GM12878 (cell line): ENCODE measurements around the gene OSGIN1. TPM values are rescaled to one million over a fixed set of nuclear protein-coding genes. Genes with fewer than 3 reads are reported as not detected.

Source experiments
- ATAC-seq: fragments of 200-7000 bp; cut with Tn5 transposase; 3 replicates; pipeline ENCODE4 v1.9.1; 2020; ENCODE audit warnings: mild to moderate bottlenecking, moderate library complexity
- BruUV-seq: library from RNA; stranded (reverse); fragments of 400-500 nt; replicated peaks from 2 replicates; lab custom pipeline; 2021; lab: Mats Ljungman, UMichigan
- CTCF ChIA-PET: fragments of 300-600 bp; sonication (Branson Sonifier 250); formaldehyde crosslinking; extraction: SDS; loops from one replicate; lab custom pipeline; 2021; ENCODE audit warnings: inconsistent platforms; lab: Yijun Ruan, JAX
- POLR2A ChIA-PET: fragments of 350-600 bp; formaldehyde crosslinking; extraction: SDS; loops from one replicate; lab custom pipeline; 2021; ENCODE audit warnings: inconsistent platforms; lab: Charles Lee
- RAD21 ChIA-PET: fragments of 300-600 bp; sonication (Branson Sonifier 250); formaldehyde crosslinking; loops from one replicate; lab custom pipeline; 2023; ENCODE audit warnings: antibody characterized with exemption; ENCODE audit not compliant: unreplicated experiment; lab: Charles Lee
- SMC1A ChIA-PET: fragments of 300-600 bp; sonication (Branson Sonifier 250); formaldehyde crosslinking; loops from one replicate; lab custom pipeline; 2023; ENCODE audit not compliant: unreplicated experiment, uncharacterized antibody; lab: Charles Lee
- DNase-seq: peaks from one replicate; pipeline ENCODE4 v3.0.0-alpha.2; 2011; ENCODE audit warnings: low read depth, low spot score
- FAIRE-seq: peaks from 3 replicates; lab custom pipeline; 2011; peaks lifted over from hg19 to GRCh38; lab: Jason Lieb, UNC
- H2AFZ ChIP-seq: 2 replicates; pipeline ENCODE4 v1.6.0; 2011; ENCODE audit warnings: low read depth, low read length, control low read depth; ENCODE audit not compliant: control insufficient read depth
- H3K27ac ChIP-seq: 2 replicates; pipeline ENCODE4 v1.5.1; 2011; ENCODE audit warnings: control low read depth; ENCODE audit not compliant: control insufficient read depth, insufficient read depth
- H3K27me3 ChIP-seq, 2 experiments: replicated peaks in 1 of 2; 2 replicates each; pipeline versions ENCODE4 v1.6.0 to v1.6.1; 2011; ENCODE audit warnings: low read length in 1 of 2; ENCODE audit not compliant: control insufficient read depth in 2 of 2, insufficient read depth in 2 of 2
- H3K36me3 ChIP-seq, 2 experiments: 2 replicates each; pipeline ENCODE4 v1.5.1; 2011; ENCODE audit warnings: low read length in 1 of 2; ENCODE audit not compliant: control insufficient read depth in 2 of 2, insufficient read depth in 2 of 2
- H3K4me1 ChIP-seq: 2 replicates; pipeline ENCODE4 v1.6.1; 2011; ENCODE audit warnings: mild to moderate bottlenecking, low read length, moderate library complexity, mixed read lengths; ENCODE audit not compliant: control insufficient read depth, insufficient read depth
- H3K4me2 ChIP-seq: 2 replicates; pipeline ENCODE4 v1.6.0; 2011; ENCODE audit warnings: control low read depth; ENCODE audit not compliant: control insufficient read depth, insufficient read depth
- H3K4me3 ChIP-seq: fragments of 200-600 bp; sonication (generic); 2 replicates; pipeline ENCODE4 v1.5.1; 2016
- H3K79me2 ChIP-seq: 2 replicates; pipeline ENCODE4 v1.6.0; 2011; ENCODE audit warnings: low read length; ENCODE audit not compliant: control insufficient read depth, insufficient read depth
- H3K9ac ChIP-seq: 2 replicates; pipeline ENCODE4 v1.8.0; 2011; ENCODE audit warnings: low read length, control low read depth, mixed read lengths; ENCODE audit not compliant: control insufficient read depth, insufficient read depth
- H3K9me3 ChIP-seq: replicated peaks from 3 replicates; pipeline ENCODE4 v1.5.1; 2011; ENCODE audit warnings: mild to moderate bottlenecking, low read length; ENCODE audit not compliant: control insufficient read depth, insufficient read depth
- H4K20me1 ChIP-seq: 2 replicates; pipeline ENCODE4 v1.6.0; 2011; ENCODE audit not compliant: control insufficient read depth, insufficient read depth
- BCL3 ChIP-seq: IDR thresholded peaks from 2 replicates; pipeline ENCODE4 v1.6.1; 2011; ENCODE audit warnings: borderline replicate concordance, low read depth, mild to moderate bottlenecking, moderate library complexity, low read length; ENCODE audit not compliant: insufficient read depth, poor library complexity, severe bottlenecking
- PBX3 ChIP-seq: IDR thresholded peaks from 2 replicates; pipeline ENCODE4 v1.6.1; 2011; ENCODE audit warnings: mild to moderate bottlenecking, low read depth, low read length, moderate library complexity; ENCODE audit not compliant: insufficient replicate concordance
- SIN3A ChIP-seq: IDR thresholded peaks from 2 replicates; pipeline ENCODE4 v1.6.1; 2012; ENCODE audit warnings: low read depth, low read length, improper control_type of control experiment
- ZBTB40 ChIP-seq: fragments of 450-650 bp; IDR thresholded peaks from 2 replicates; pipeline ENCODE4 v1.6.1; 2016; ENCODE audit warnings: mild to moderate bottlenecking, moderate library complexity, borderline replicate concordance
- WGBS: methylation state at CpG from one replicate; pipeline ENCODE4 v1.1.6; 2016; ENCODE audit warnings: low lambda C conversion rate; ENCODE audit not compliant: insufficient replicate concordance, insufficient coverage; ENCODE audit errors: missing lambda C conversion rate; 5-methylcytosine and 5-hydroxymethylcytosine counted together
- in situ Hi-C: fragments of 300-500 bp; cut with MboI; formaldehyde crosslinking; loops from 9 replicates; pipeline ENCODE4 v1.14.3; 2018; ENCODE audit warnings: mixed read lengths
- intact Hi-C: fragments of 100-400 bp; cut with micrococcal nuclease; formaldehyde crosslinking; loops from one replicate; pipeline ENCODE4 v1.14.2; 2022; ENCODE audit not compliant: unreplicated experiment
- polyA plus RNA-seq, 11 experiments: library from polyadenylated mRNA; depleted of rRNA in 4 of 11; unstranded in 6 of 11; stranded (reverse) in 5 of 11; fragments of >200 nt; fragmentation: Nextera tagmentation in 4 of 11; fragmentation: Illumina TruSeq in 1 of 11; extraction: Ambion mirVana in 4 of 11; extraction: Trizol in 1 of 11; gene quantifications; 1 replicate in 1 of 11; 2 replicates in 10 of 11; pipeline versions ENCODE4 v1.2.1 to v1.2.3, GENCODE V29; 2011 to 2016; ENCODE audit warnings: inconsistent platforms in 2 of 11, missing spikeins in 2 of 11, low read depth in 1 of 11
- total RNA-seq, 4 experiments: library from RNA; depleted of rRNA in 3 of 4; stranded (reverse); fragments of >200 nt in 3 of 4; fragmentation: Illumina TruSeq in 1 of 4; extraction: Trizol in 1 of 4; gene quantifications; 2 replicates each; pipeline versions ENCODE4 v1.2.1 to v1.2.3, GENCODE V29; 2013 to 2021

OSGIN1 gene
- total and polyA plus RNA-seq, 10 of the 15 experiments (the other 5 are each of a cell fraction or from before 2014, with no cell fraction given): 0.06 to 0.18 (median 0.13) TPM; not detected in 5

GRCh38 chr16:83917152-83918120, 35.6 kb upstream of the OSGIN1 start:
- Histone ChIP-seq H2AFZ (no peak overlapping the region), H3K9ac (no peak overlapping the region), H3K4me1 (no peaks in the 10 kb centered on the region), H3K27ac (no peak overlapping the region), H3K9me3 (no peaks in the 10 kb centered on the region), H4K20me1 (no peaks in the 10 kb centered on the region), H3K36me3 (peaks cover 3 to 22% of the 10 kb centered on the region in 2 experiments; a peak in 2 of 4 replicates), H3K4me3 (no peak overlapping the region), H3K27me3 (no peaks in the 10 kb centered on the region), H3K79me2 (no peaks in the 10 kb centered on the region), H3K4me2 (no peak overlapping the region)
- WGBS: 96% methylated on average over 46 of the region's 51 CpGs
- ChIA-PET RAD21 (no interaction called here), POLR2A (no interaction called here), SMC1A (no interaction called here), CTCF (no interaction called here)
- no TSS peak for BruUV-seq
- in situ Hi-C loops (no loop called here), intact Hi-C loops (no loop called here)
- no peak for DNase-seq
- ATAC-seq: no peak
- FAIRE-seq: no peak
- TF ChIP-seq PBX3 (peak; percentile 3), BCL3 (peak; percentile 60), ZBTB40 (no peak), SIN3A (no peak)
